MV-4-11 (cell line): ENCODE data around the gene SLC22A14.
"Not testable (repeated sequence)": the region's sequence is repeated elsewhere in the genome, so short reads cannot be mapped to it uniquely, and the experiment has no call there.

Source experiments
- DNase-seq: peaks from one replicate; lab custom pipeline; 2025; lab: John Stamatoyannopoulos, UW

Gene SLC22A14, protein sequence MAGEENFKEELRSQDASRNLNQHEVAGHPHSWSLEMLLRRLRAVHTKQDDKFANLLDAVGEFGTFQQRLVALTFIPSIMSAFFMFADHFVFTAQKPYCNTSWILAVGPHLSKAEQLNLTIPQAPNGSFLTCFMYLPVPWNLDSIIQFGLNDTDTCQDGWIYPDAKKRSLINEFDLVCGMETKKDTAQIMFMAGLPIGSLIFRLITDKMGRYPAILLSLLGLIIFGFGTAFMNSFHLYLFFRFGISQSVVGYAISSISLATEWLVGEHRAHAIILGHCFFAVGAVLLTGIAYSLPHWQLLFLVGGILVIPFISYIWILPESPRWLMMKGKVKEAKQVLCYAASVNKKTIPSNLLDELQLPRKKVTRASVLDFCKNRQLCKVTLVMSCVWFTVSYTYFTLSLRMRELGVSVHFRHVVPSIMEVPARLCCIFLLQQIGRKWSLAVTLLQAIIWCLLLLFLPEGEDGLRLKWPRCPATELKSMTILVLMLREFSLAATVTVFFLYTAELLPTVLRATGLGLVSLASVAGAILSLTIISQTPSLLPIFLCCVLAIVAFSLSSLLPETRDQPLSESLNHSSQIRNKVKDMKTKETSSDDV

DNA sequence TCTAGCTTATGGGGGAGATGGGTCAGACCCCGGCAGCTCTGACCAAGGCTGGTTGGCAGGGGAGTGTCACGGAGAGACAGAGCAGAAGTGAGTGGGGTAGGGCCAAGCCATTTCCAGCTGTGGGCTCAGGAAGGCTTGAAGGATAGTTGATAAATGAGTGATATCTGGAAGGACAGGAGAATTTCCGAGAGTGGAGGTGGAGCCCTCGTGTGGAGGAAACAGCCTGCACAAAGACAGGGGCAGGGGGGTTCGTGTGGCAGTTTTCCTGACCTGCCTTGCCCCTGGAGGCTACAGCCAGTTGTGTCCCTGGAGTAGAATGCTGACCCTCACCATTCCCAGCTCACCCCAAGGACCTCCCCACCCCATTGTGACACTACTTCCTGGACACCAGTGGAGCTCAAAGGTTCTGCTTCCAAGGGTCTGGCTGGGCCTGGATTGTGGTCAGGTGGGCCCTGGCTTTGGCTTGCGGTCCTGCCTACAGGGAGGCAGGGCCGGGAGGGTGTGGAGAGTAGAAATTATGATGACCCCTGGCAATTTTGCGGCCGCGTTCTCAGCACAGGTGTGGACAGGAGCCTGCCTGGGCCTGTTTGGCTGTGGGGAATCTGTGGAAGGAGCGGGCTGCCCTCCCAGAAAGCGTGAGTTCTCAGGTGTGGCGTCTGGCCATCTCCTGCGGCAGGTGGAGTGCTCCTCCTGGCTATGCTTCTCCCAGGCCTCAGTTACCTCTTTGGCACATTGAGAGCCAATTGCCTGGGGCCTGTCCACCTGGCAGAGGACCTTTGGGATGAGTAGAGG lies at the start of gene SLC22A14:
SLC22A14 (plus strand) TSS at position 400 of the 792 bp plus-strand sequence. CDS start 23,733 bp downstream, outside the sequence.
- DNase-seq, result no peak

DNA sequence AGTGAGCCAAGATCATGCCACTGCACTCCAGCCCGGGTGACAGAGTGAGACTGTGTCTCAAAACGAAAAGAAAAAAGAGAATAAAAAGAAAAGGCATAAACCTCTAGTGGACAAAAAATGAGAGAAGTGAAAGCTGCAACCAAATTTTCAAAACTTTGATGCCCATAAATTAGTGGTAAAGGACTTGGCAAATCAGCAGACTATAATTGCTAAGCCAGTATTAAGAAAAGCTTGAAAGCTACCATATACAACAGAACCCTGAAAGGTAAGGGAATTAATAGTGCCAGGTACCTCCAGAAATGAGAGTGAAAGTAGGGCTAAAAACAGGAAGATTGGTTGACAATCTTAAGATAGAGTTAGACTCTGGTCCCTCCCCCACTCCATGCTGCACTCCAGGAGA lies 49.4 kb upstream of the SLC22A14 start:
- peak; percentile 81 for DNase-seq

DNA sequence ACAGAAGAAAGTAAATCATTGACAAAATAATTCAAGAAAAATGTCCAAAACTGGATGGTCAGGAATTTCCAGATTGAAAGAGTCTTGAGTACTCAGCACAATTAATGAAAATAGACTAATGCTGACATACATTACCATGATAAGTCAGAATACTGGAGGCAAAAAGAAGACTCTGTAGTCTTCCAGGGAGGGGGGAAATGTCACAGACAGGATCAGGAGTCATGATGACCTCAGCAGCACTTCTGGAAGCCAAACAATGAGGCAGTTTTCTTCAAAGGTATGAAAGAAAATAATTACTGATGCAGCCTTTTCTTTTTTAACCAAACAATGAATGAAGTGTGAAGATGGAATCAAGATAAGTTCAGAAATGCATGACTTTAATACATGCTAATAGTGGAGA lies 46.6 kb upstream of the SLC22A14 start:
- DNase-seq, result no peak

DNA sequence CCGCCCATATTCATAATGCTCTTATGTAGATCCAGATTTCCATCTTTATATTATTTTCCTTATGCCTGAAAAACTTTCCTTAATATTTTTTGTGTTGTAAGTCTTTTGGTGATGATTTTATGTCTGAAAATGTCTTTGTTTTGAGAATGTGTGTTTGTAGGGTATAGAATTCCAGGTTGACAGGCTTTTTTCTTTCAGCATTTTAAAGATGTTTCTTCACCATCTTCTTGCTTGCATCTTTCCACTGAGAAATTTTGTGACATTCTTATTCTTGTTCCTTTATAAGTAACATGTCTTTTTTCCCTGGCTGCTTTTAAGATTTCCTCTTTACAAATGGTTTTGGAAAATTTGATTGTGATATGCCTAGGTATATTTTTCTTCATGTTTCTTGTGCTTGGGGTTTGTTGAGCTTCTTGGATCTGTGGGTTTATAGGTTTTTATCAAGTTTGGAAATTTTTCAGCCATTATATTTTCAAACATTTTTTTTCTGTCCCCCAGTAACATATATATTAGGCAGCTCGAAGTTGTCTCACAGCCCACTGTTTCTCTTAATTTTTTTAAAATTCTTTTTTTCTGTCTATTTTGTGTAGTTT lies 43.6 kb upstream of the SLC22A14 start:
- DNase-seq, result no peak

DNA sequence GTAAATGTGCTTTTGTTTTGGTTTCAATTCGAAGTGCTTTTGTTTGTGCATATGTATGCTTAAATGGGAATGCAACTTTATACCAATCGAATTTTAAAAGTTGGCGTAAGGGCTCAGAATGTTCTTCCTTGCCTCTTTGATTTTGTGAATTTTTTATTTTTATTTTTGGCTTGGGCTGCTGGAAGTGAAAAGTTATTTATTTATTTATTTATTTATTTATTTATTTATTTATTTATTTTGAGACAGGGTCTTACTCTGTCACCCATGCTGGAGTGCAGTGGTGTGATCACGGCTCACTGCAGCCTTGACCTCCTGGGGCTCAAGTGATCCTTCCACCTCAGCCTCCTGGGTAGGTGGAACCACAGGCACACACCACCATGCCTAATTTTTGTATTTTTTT lies 39.3 kb upstream of the SLC22A14 start:
- not testable (repeated sequence) for DNase-seq

DNA sequence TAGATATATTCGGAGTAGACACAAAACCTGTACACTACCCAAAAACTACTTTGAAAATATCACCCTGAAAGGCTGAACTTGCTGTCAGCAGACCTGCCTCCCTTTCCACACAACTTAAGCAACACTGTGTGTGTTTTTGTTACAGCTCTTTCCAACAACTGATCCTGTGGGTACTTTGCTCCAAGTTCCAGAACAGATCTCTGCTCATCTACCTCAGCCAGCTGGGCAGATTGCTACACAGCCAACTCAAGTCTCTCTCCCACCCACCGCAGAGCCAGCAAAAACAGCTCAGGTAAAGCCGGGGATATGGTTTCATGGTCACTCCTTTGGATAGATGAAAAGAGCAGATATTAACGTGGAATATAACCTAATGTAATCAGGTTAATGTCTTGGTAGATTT lies 36.2 kb upstream of the SLC22A14 start:
- DNase-seq, result no peak

DNA sequence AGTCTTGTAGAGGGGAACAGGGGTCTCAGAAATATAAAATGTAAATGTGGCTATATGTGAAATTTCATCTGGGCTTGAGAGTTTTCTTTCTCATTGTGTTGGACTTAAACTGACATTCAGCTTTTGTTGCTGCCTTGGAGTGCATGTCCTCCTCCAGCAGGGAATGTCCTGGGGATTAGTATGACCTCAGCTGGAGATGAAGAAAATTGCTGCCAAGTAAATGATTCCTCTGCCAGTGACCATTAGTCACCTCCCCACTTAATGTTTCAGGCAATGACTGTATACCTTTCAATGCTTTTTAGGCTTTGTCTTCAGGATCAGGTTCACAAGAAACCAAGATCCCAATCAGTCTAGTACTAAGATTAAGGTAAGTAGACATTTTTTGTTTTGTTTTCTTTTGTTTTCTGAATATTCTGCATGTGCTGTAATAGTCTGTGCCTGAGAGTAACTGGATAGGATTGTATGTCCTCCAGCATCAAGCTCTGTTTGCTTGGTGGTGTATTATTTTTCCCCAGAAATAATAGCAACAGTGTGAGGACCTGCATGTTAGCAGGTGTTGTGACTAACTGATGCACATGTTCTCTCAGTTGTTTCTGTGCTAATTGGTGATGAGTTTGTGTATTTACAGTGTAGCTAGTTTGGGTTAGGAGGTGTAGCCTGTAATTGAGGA lies 34.6 kb upstream of the SLC22A14 start:
- no peak for DNase-seq

DNA sequence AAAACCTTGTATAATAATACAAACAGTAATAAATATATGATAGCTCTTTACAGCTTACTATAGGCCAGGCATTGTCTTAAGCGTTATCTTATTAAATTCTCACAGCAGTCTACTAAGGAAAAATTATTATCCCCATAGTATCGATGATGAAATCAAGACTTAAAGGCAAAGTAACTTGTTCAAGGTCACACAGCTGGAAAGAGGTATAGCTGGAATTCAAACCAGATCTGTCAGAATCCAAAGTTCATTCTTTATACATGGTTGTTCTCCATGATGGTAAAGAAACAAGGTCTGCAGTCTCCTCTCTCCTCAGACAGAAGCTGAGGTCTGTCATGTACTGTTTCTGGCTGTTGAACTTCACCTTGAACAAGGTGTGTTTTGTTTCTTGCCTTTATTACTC lies 31.9 kb upstream of the SLC22A14 start:
- DNase-seq, result no peak

DNA sequence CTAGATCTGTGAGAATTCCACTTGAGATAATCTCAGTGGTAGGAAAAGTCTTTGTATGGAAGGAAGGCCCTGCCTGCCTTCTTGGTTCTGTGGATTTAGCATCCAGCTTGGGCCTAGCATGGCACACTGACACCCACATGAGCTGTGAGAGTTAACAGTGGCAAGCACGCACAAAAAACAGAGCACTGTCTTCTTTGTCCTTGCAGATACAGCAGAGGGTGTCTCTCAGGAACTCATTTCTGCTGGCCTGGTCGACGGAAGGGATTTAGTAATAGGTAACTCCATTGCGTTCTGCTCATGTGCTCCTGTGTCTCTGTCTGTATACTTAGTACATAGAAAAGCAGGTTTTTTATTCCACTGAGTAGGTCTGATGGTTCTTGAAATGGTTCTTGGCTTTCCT lies 30.9 kb upstream of the SLC22A14 start:
- no peak for DNase-seq

DNA sequence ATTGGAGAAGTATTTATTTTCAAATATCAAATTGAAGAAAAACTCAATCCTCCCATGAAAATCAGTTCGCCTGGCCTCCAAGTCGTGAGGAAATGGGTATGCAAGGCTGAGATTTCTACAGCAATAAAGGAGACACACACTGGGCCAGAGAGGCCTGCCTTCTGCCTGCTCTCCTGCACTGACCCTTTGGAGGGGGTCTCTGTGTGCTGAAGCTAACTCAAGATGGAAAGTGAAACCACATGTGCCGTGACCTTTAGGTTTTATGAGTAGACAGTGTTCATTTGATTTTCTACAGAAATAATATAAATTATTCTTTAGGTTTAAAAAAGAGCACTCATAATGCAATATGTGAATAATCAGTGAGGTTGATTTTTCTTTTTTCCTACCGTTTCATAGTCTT lies 28.4 kb upstream of the SLC22A14 start:
- DNase-seq, result no peak

DNA sequence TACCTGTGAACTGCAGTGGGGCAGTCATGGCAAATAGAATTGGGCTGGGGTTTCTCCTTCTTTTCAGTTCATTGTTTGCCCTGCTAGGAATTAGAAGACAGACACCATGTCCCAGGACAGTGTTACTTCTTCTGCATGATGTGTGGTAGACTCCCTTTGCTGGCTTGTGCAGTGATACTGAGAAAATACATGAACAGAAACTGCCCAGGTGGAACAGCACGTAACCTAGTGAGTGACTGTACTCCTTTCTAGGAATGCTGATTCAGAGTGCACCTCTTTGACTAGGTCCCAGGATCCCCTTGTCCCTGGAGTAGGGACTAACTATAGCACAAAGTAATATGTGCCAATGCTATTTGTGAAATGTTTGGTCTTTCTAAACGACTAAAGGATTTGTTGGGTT lies 27.2 kb upstream of the SLC22A14 start:
- no peak for DNase-seq

DNA sequence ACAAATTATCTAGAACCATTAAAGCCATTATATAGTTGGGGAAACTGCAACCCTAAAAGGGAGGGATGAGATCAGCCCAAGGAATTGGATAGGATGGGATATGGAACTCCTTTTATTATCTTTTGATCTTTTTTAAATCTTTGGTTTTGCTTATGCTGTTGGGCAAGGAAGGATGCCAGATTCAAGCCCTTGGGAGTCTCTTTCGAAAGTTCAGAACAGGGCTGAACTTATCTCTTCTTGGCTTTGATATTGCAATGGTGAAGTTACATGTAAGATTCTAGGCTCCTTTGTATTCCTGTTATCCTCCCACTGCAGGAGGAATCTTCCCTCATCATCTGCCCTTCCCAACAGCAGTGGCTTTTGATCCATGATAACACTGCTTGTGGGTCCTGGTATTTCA lies 26.5 kb upstream of the SLC22A14 start:
- no peak for DNase-seq

DNA sequence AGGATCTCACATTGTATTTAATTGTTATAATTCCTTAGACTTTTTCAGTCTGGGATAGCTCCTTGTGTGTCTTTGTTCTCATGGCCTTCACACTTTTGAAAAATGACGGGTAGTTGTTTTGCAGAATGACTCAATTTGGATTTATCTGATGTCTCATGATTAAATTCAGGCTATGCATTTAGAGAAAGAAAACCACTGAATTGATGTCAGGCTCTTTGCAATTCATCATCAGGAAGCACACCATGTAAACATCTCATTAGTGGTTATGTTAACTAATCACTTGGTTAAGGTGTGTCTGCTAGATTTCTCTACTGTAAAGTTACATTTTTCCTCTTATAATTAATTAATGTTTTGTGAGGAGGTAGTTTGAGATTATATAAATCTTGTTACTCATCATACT lies 24.5 kb upstream of the SLC22A14 start:
- DNase-seq, result no peak

DNA sequence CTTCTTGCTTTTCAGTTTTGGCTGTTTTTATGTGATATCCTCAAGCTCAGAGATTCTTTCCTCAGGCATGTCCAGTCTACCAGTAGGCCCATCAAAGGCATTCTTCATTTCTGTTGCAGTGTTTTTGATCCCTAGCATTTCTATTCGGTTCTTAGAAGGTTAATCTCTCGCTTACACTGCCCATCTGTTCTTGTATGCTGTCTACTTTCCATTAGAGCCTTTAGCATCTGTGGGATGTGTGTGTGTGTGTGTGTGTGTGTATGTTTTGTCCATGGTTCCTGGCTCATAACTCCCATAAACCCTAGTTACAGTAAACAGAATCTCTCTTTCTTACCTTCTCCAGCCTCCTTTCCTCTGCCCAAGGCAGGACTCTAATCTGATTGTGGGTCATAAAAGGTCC lies 21.6 kb upstream of the SLC22A14 start:
- DNase-seq, result no peak

DNA sequence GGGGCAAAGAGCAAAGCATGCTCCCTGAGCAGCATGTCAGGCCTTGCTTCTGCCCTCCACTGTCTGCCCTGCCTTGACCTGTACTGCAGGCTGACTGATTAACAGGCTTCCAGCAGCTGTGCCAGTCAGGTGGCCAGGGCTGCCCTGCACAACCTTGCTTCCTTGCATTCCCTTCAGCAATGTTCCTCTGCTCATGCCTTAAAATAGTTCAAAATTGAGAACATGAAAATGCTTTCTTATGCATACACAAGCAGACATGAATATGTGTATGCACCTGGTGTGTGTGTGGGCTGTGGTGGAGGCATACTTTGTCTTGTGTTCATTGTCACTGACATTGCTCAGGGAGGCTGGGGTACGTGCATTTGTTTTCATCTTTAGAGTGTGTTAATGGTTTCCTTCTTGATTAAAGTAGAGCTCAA lies 17.7 kb upstream of the SLC22A14 start:
- no peak for DNase-seq

DNA sequence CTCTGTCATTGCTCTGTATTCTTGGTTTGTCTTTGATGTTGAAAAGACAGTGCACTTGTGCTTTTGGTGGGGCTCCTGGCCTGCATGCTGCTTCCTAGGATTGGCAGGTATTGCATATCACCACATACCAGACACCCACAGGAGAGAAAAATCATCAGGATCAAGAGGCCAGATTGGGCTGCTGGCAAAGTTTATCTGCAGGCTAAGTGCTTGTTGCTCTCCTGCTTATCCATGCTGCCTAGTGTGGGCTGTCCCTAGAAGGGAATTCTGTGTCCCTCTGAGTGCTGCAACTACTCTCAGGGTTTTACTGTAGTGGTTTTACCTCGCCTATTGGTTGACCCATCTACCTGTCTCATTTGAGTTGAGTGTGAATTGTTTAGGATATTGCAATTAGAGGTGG lies 17.3 kb upstream of the SLC22A14 start:
- DNase-seq, result no peak

DNA sequence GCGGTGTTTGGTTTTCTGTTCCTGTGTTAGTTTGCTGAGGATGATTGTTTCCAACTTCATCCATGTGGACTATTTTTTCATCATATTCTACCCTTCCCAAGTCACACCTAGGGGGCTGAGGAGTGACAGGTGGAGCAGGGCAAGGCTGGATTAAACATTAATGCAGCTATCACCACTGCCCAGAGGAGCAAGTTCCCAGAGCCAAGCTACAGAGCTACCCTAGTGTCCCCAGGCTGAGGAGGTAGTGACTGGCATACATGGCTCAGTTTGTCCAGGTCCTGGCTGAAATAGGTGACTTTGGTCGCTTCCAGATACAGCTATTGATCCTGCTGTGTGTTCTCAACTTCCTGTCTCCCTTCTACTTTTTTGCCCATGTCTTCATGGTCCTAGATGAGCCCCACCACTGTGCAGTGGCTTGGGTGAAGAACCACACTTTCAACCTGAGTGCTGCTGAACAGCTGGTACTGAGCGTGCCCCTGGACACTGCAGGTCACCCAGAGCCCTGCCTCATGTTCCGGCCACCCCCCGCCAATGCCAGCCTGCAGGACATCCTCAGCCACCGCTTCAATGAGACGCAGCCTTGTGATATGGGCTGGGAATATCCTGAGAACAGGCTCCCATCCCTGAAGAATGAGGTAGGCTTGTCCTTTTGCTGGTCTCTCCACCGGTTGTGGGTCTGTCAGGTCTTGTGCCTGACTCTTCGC lies 16.3 kb upstream of the SLC22A14 start, which contains the start of gene SLC22A13:
SLC22A13 (plus strand) TSS at position 209 of the 704 bp plus-strand sequence; CDS start at position 258, 49 bp downstream.
- no peak for DNase-seq

DNA sequence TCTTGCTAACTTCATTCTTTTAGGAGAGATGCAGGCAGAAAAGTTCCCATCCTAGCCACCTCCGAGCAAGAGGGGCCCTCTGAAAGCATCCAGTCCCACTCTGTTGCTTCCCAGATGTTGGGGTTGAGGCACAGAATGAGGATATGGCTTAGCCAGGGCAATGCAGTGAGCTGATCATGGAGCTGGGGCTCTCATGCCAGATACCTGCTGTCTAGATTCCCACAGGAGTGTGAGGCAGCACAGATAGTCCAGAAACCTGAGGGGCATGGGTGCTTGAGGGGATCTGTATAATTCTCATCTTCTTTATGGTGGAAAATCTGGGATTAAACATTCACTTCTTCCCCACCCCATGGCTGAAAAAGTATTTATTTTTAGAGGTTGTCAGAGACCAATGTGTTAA lies 15.3 kb upstream of the SLC22A14 start:
- DNase-seq, result no peak

DNA sequence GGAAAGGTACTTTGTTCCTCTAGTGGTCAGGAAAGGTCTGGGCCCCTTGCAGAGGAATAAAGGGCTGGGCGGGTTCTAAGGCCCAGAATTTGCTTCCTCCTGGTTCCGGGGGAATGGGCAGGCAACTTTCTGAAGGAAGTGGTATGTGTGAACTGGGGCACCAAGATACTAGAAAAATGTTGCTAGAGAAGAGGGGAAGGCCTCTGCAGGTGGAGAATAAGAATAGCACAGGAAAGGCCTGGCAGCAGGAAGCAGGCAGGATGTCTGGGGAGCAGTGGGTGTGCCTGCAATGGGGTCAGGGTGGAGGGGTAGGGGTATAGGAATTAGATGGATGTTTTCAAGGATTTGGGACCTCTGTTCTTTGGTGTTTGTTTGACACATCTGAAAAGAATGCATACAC lies 14.4 kb upstream of the SLC22A14 start:
- DNase-seq, result no peak

DNA sequence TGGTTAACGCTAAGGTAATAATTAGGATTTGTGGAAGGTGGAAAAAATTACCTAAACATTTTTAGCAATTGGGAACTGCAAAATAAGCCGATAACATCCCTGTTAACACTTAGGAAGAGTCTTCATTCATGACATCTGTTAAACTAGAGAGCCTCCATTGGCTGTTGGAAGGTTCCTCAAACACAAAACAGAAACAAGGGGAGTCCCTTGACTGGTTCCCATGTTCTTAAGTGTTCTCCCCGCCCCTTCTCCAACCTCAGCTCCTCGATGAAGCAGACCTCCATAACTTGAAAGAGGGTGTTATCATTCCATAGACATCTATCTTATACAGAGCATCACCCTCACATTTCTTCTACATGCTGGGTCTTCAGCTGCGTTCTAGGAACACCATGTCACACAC lies 14.0 kb upstream of the SLC22A14 start:
- DNase-seq, result peak; percentile 32

DNA sequence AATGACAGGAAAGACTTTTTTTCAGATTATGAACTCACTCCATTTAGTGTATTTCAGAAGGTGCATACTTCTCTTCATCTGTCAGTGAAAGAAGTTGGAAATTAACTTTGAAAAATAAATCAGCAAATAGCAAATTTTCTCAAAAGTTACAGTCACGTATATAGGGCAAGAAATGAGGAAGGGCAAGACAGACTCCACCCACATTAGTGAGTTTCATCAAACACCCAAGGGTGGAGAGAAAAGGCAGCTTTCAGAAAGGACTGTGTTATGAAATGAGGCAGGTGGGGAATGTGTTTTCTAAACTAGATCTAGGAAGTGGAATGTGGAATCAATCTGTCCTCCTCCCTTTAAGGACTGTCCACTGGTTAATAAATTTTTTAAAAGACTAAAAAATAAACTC lies 13.6 kb upstream of the SLC22A14 start:
- DNase-seq, result peak; percentile 71
